Common myeloid progenitor, CD34-positive (primary cell): Measurements from ENCODE around the gene NR1H4.

Experiments
- CTCF ChIA-PET: fragments of 350-600 bp; sonication (Branson Sonifier 250); formaldehyde crosslinking; loops from one replicate; lab custom pipeline; 2021; ENCODE audit warnings: antibody characterized with exemption; lab: Charles Lee
- POLR2A ChIA-PET: fragments of 350-600 bp; sonication (Branson Sonifier 250); formaldehyde crosslinking; loops from one replicate; lab custom pipeline; 2021; ENCODE audit warnings: antibody characterized with exemption; lab: Charles Lee
- DNase-seq, 3 donors: peaks; one replicate each; pipeline versions ENCODE4 v3.0.0 to v3.0.0-alpha.2; 2013
- H3K27ac ChIP-seq, 2 experiments: 1 replicate in 1 of 2; 2 replicates in 1 of 2; pipeline ENCODE4 v1.7.0; 2013; ENCODE audit warnings: inconsistent platforms in 2 of 2, low read length in 2 of 2, mild to moderate bottlenecking in 2 of 2, low read depth in 1 of 2, moderate library complexity in 1 of 2; ENCODE audit not compliant: severe bottlenecking in 2 of 2, insufficient read depth in 1 of 2, poor library complexity in 1 of 2
- H3K27me3 ChIP-seq, 5 experiments: replicated peaks in 2 of 5; 1 replicate in 3 of 5; 2 replicates in 2 of 5; pipeline versions ENCODE4 v1.6.1 to v1.7.0; 2013; ENCODE audit warnings: low read length in 4 of 5, mild to moderate bottlenecking in 2 of 5, moderate library complexity in 2 of 5, inconsistent platforms in 1 of 5; ENCODE audit not compliant: insufficient read depth in 5 of 5, control insufficient read depth in 4 of 5
- H3K36me3 ChIP-seq, 4 experiments: 1 replicate in 2 of 4; 2 replicates in 2 of 4; pipeline versions ENCODE4 v1.6.1 to v1.7.0; 2013; ENCODE audit warnings: low read length in 3 of 4, control low read depth in 1 of 4, mild to moderate bottlenecking in 1 of 4; ENCODE audit not compliant: control insufficient read depth in 4 of 4, insufficient read depth in 4 of 4
- H3K4me1 ChIP-seq, 4 experiments: 1 replicate in 3 of 4; 2 replicates in 1 of 4; pipeline versions ENCODE4 v1.6.1 to v1.7.1; 2013; ENCODE audit warnings: low read length in 3 of 4, mild to moderate bottlenecking in 3 of 4, control low read depth in 1 of 4, inconsistent platforms in 1 of 4, moderate library complexity in 1 of 4; ENCODE audit not compliant: control insufficient read depth in 4 of 4, insufficient read depth in 4 of 4; ENCODE audit errors: control extremely low read depth in 1 of 4
- H3K4me3 ChIP-seq, 7 experiments: 1 replicate in 4 of 7; 2 replicates in 3 of 7; pipeline versions ENCODE4 v1.5.1 to v1.7.0; 2013; ENCODE audit warnings: mild to moderate bottlenecking in 7 of 7, low read length in 6 of 7, moderate library complexity in 6 of 7, inconsistent platforms in 2 of 7, low read depth in 2 of 7, control low read depth in 1 of 7; ENCODE audit not compliant: insufficient read depth in 4 of 7, control insufficient read depth in 1 of 7; ENCODE audit errors: extremely low read depth in 1 of 7
- H3K9me3 ChIP-seq, 5 experiments: 1 replicate in 4 of 5; 2 replicates in 1 of 5; pipeline versions ENCODE4 v1.6.1 to v1.7.1; 2013; ENCODE audit warnings: low read length in 4 of 5, mild to moderate bottlenecking in 2 of 5, inconsistent platforms in 1 of 5, low read depth in 1 of 5, moderate library complexity in 1 of 5; ENCODE audit not compliant: control insufficient read depth in 4 of 5, insufficient read depth in 2 of 5; ENCODE audit errors: control extremely low read depth in 1 of 5
- WGBS: methylation state at CpG from one replicate; pipeline ENCODE4 v1.1.5; 2013; ENCODE audit not compliant: insufficient coverage; 5-methylcytosine and 5-hydroxymethylcytosine counted together

Gene NR1H4

GRCh38 chr12:100574187-100575074 is 100.8 kb downstream of the NR1H4 start:
- no peak overlapping the region for H3K27ac ChIP-seq
- H3K27me3 ChIP-seq, result peaks cover 0 to 3% (median 0%) of the 10 kb centered on the region in 5 experiments
- no peaks in the 10 kb centered on the region for H3K9me3 ChIP-seq
- 20% methylated on average over 8 of the region's 15 CpGs for WGBS
- peaks cover 4 to 18% (median 15%) of the 10 kb centered on the region in 4 experiments for H3K4me1 ChIP-seq
- peak overlapping the region; percentile 64 to 90 (median 79) for H3K4me3 ChIP-seq
- peak in 1 of 3 donors; percentile 17 for DNase-seq
- ChIA-PET POLR2A (no interaction called here), CTCF (interaction anchor here (0.9 kb wide), 1 partner anchor 9 kb away, joined by 3 read pairs; no protein-coding TSS in a partner anchor)
- H3K36me3 ChIP-seq, result no peaks in the 10 kb centered on the region

GRCh38 chr12:100576331-100577036 is 102.8 kb downstream of the NR1H4 start:
- Histone ChIP-seq H3K27me3 (peaks cover 0 to 3% (median 0%) of the 10 kb centered on the region in 5 experiments), H3K36me3 (no peaks in the 10 kb centered on the region), H3K4me3 (no peak overlapping the region), H3K27ac (no peak overlapping the region), H3K9me3 (peaks cover 0 to 2% (median 0%) of the 10 kb centered on the region in 5 experiments), H3K4me1 (peaks cover 4 to 18% (median 15%) of the 10 kb centered on the region in 4 experiments)
- WGBS, result no CpG with 5 or more reads among the region's 3 CpGs
- CTCF ChIA-PET, result interaction anchor here (0.6 kb wide), 1 partner anchor 1042 kb away, joined by 3 read pairs; no protein-coding TSS in a partner anchor
- POLR2A ChIA-PET, result no interaction called here
- DNase-seq, result peak in 2 of 3 donors; percentile 49 to 66

GRCh38 chr12:100578923-100579322 is 105.3 kb downstream of the NR1H4 start:
- DNase-seq, result no peak
- no peak overlapping the region for H3K4me3 ChIP-seq
- ChIA-PET CTCF (no interaction called here), POLR2A (no interaction called here)
- H3K4me1 ChIP-seq, result peaks cover 3 to 9% (median 7%) of the 10 kb centered on the region in 4 experiments
- H3K36me3 ChIP-seq, result no peaks in the 10 kb centered on the region
- 100% methylated on average over 3 of the region's 5 CpGs for WGBS
- peaks cover 0 to 12% (median 3%) of the 10 kb centered on the region in 5 experiments for H3K9me3 ChIP-seq
- H3K27ac ChIP-seq, result no peak overlapping the region
- peaks cover 0 to 3% (median 0%) of the 10 kb centered on the region in 5 experiments for H3K27me3 ChIP-seq

- CTCF ChIA-PET, result no interaction called here
- Histone ChIP-seq H3K4me3 (no peak overlapping the region), H3K9me3 (peaks cover 0 to 12% (median 3%) of the 10 kb centered on the region in 5 experiments), H3K4me1 (no peaks in the 10 kb centered on the region), H3K36me3 (no peaks in the 10 kb centered on the region), H3K27me3 (no peaks in the 10 kb centered on the region), H3K27ac (no peak overlapping the region)
- POLR2A ChIA-PET, result no interaction called here
- peak in 1 of 3 donors; percentile 21 for DNase-seq
- 42% methylated on average over 2 of the region's 2 CpGs for WGBS
These were observed 106.2 kb downstream of the NR1H4 start for GRCh38 chr12:100579844-100580243.

- ChIA-PET CTCF (no interaction called here), POLR2A (no interaction called here)
- H3K4me1 ChIP-seq, result no peaks in the 10 kb centered on the region
- H3K27me3 ChIP-seq, result no peaks in the 10 kb centered on the region
- 89% methylated on average over 3 of the region's 3 CpGs for WGBS
- no peak overlapping the region for H3K27ac ChIP-seq
- H3K36me3 ChIP-seq, result no peaks in the 10 kb centered on the region
- H3K9me3 ChIP-seq, result peaks cover 0 to 30% (median 6%) of the 10 kb centered on the region in 5 experiments
- DNase-seq, result no peak
- H3K4me3 ChIP-seq, result no peak overlapping the region
These were observed 110.6 kb downstream of the NR1H4 start for GRCh38 chr12:100584256-100584655.

GRCh38 chr12:100591979-100592378 is 118.3 kb downstream of the NR1H4 start:
- CTCF ChIA-PET, result no interaction called here
- DNase-seq, result no peak
- Histone ChIP-seq H3K36me3 (no peaks in the 10 kb centered on the region), H3K27me3 (no peaks in the 10 kb centered on the region), H3K9me3 (peaks cover 0 to 11% (median 0%) of the 10 kb centered on the region in 5 experiments), H3K4me3 (no peak overlapping the region), H3K4me1 (no peaks in the 10 kb centered on the region), H3K27ac (no peak overlapping the region)
- WGBS, result 100% methylated on average over 1 of the region's 4 CpGs
- POLR2A ChIA-PET, result no interaction called here
